ENCODE data around the gene GRID1.

- no peak for TF ChIP-seq EZH2 (IDR thresholded peaks at IDR 0.05; ENCODE audit: borderline replicate concordance, control insufficient read depth, low read depth, low read length)
- TF ChIP-seq POLR2A (IDR thresholded peaks at IDR 0.05; ENCODE audit: low read depth, low read length), result no peak
- no peak for TF ChIP-seq MEF2A (IDR thresholded peaks at IDR 0.05; ENCODE audit: insufficient read depth, low read depth, low read length)
- no peak for TF ChIP-seq POLR2AphosphoS5 (IDR thresholded peaks at IDR 0.05; ENCODE audit: low read length)
- no peak for TF ChIP-seq EP300 (IDR thresholded peaks at IDR 0.05; ENCODE audit: borderline replicate concordance in 1 of 2, control insufficient read depth in 1 of 2, low read depth in 2 of 2, low read length in 2 of 2)
- no peak for TF ChIP-seq USF2 (IDR thresholded peaks at IDR 0.05; ENCODE audit: borderline replicate concordance, low read depth, low read length)
- TF ChIP-seq, protein P1, sequence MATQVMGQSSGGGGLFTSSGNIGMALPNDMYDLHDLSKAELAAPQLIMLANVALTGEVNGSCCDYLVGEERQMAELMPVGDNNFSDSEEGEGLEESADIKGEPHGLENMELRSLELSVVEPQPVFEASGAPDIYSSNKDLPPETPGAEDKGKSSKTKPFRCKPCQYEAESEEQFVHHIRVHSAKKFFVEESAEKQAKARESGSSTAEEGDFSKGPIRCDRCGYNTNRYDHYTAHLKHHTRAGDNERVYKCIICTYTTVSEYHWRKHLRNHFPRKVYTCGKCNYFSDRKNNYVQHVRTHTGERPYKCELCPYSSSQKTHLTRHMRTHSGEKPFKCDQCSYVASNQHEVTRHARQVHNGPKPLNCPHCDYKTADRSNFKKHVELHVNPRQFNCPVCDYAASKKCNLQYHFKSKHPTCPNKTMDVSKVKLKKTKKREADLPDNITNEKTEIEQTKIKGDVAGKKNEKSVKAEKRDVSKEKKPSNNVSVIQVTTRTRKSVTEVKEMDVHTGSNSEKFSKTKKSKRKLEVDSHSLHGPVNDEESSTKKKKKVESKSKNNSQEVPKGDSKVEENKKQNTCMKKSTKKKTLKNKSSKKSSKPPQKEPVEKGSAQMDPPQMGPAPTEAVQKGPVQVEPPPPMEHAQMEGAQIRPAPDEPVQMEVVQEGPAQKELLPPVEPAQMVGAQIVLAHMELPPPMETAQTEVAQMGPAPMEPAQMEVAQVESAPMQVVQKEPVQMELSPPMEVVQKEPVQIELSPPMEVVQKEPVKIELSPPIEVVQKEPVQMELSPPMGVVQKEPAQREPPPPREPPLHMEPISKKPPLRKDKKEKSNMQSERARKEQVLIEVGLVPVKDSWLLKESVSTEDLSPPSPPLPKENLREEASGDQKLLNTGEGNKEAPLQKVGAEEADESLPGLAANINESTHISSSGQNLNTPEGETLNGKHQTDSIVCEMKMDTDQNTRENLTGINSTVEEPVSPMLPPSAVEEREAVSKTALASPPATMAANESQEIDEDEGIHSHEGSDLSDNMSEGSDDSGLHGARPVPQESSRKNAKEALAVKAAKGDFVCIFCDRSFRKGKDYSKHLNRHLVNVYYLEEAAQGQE (IDR thresholded peaks at IDR 0.05; ENCODE audit: low read depth, low read length), result no peak
- peak; percentile 91 to 92 (median 91); a peak in 5 of 6 replicates for TF ChIP-seq CTCF (IDR thresholded peaks at IDR 0.05 in 2 of 3, conservative IDR thresholded peaks at IDR 0.05 in 1 of 3; ENCODE audit: control insufficient read depth in 2 of 3, extremely low read depth in 1 of 3, insufficient read depth in 1 of 3, low read depth in 3 of 3, low read length in 3 of 3)
- no peak for TF ChIP-seq ZZZ3 (IDR thresholded peaks at IDR 0.05; ENCODE audit: control insufficient read depth, insufficient read length, low read depth)
Measured at GRCh38 chr10:86376852-86377796, 10.5 kb upstream of the GRID1 start.
